ENCODE data around the gene DYNLRB2. TPM values are rescaled to one million over a fixed set of nuclear protein-coding genes. Genes with fewer than 3 reads are reported as not detected.

DYNLRB2 gene
- total RNA-seq, 1 experiment from 2014 or later, result not detected

GRCh38 chr16:80547145-80547544 lies 6.4 kb downstream of the DYNLRB2 start:
- DNase-seq (ENCODE audit: extremely low read depth, low read depth), result no peak

DNA sequence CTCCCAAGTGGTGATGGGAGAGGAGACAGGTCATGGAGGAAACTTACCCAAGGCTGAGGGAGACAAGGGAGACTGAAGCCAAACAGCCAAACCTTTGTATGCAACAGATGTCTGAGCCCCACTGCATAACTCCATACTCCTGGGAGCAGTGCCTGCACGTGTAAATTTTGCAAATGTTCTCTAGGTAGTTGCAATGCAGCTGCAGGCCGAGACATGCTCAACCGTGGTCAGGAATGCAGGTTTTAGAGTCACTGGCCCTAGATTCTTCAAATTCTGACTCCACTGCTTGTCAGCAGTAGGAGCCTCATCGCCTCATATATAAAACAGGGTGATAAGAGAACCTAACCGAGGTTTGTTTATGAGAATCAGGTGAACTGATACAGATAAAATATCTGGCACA lies 11.5 kb downstream of the DYNLRB2 start:
- no peak for DNase-seq (ENCODE audit: extremely low read depth, low read depth)

- DNase-seq (ENCODE audit: extremely low read depth, low read depth), result no peak
Observed at GRCh38 chr16:80554033-80554432, 13.2 kb downstream of the DYNLRB2 start.

GRCh38 chr16:80556481-80556880 lies 15.7 kb downstream of the DYNLRB2 start:
- DNase-seq (ENCODE audit: extremely low read depth, low read depth), result no peak

- DNase-seq (ENCODE audit: extremely low read depth, low read depth), result no peak
Observed at GRCh38 chr16:80557037-80557436, 16.2 kb downstream of the DYNLRB2 start.

DNA sequence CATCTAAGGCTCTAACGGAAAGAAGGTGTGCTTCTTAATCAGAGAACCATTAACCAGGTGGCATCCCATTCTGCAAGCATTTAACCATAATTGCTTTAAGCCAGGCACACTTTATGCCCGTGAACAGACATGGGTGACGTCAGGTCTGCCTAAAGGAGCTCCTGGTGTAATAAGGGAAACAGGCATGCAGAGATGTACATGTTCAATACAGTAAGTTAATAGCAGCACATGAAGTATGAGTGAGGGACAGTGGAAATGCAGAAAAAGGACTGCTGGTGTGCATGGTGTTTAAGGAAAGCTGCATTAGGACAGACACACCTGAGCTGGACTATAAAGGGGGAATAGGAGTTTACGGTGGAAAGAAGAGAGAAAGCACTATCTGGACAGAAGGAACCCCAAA lies 18.6 kb downstream of the DYNLRB2 start:
- DNase-seq (ENCODE audit: extremely low read depth, low read depth), result no peak

GRCh38 chr16:80563066-80563465 lies 22.3 kb downstream of the DYNLRB2 start:
- no peak for DNase-seq (ENCODE audit: extremely low read depth, low read depth)

GRCh38 chr16:80564394-80564793 lies 23.6 kb downstream of the DYNLRB2 start:
- no peak for DNase-seq (ENCODE audit: extremely low read depth, low read depth)

DNA sequence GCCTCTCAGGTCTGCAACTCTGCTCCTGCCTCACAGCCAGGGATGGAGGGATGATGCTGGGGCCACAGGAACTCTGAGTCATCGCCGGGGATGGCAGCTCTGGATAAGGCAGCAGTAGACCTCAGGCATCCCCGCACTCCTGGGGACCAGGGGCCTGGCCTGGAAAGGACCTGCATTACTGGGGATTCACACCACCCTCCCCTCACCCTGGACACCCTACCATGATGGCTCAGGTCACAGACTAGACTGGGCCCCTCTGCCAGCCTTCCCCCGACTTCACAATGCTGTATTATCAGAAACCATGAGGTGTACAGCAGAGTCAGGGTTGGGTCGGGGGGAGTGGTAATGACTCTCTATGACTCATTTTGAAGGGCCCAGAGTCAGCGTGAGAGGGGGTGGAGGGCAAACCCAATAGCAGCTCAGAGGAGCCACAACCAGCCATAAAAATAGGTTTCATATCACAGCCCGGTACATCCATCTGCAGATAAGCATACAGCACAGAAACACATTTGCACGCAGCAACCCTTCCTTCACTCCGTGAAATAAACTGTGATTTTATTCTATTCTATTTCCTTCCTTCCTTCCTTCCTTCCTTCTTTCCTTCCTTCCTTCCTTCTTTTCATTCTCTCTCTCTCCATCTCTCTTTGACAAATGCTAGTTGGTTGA lies 28.8 kb downstream of the DYNLRB2 start:
- DNase-seq (ENCODE audit: extremely low read depth, low read depth), result no peak

DNA sequence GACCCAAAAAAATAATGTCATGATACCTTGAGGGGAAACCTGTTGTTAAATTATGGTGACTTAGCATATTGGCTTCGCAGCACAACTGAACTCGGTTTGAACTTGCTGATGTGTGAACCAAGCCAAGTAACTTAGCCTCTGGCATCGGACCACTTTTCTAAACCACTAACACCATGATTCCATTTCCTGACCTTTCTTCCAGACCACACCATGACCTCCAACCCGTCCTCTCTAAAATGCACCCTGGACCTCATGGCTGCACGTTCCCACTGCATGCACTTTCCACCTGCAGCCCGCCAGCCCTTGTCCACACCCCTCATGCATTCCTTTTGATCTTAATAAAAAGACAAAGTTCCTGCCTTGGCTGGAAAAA lies 29.3 kb downstream of the DYNLRB2 start:
- DNase-seq (ENCODE audit: extremely low read depth, low read depth), result no peak

DNA sequence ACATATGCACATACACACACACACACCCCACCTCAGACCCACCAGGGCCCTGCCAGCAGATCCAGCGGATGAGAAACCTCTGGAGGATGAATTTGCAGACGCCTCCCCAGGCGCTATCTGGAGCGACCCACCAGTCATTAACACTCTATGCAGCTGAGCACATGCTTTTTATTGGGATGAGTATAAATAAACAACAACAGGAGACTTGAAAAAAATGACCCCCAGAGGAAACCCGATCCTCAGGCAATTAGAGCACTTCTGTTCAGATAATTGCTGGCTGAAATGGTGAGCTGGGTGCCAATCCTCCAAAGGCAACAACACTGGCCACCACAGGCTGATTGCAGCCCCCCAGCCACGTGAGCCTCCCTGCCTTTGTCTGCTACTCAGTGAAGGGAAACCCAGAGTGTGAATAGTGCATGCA lies 32.9 kb downstream of the DYNLRB2 start:
- no peak for DNase-seq (ENCODE audit: extremely low read depth, low read depth)

DNA sequence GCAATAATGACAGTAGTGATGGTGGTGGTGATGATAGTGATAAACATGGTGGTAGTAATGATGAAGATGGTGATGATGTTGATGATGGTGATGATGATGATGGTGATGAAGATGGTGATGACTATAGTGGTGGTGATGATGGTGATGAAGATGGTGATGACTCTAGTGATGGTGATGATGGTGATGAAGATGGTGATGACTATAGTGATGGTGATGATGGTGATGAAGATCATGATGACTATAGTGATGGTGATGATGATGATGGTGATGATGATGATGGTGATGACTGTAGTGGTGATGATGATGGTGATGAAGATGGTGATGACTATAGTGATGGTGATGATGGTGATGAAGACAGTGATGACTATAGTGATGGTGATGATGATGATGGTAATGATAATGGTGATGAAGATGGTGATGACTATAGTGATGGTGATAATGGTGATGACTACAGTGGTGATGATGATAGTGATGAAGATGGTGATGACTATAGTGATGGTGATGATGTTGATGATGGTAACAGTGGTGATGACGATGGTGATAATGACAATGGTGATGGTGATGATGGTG lies 35.6 kb downstream of the DYNLRB2 start:
- no peak for DNase-seq (ENCODE audit: extremely low read depth, low read depth)

DNA sequence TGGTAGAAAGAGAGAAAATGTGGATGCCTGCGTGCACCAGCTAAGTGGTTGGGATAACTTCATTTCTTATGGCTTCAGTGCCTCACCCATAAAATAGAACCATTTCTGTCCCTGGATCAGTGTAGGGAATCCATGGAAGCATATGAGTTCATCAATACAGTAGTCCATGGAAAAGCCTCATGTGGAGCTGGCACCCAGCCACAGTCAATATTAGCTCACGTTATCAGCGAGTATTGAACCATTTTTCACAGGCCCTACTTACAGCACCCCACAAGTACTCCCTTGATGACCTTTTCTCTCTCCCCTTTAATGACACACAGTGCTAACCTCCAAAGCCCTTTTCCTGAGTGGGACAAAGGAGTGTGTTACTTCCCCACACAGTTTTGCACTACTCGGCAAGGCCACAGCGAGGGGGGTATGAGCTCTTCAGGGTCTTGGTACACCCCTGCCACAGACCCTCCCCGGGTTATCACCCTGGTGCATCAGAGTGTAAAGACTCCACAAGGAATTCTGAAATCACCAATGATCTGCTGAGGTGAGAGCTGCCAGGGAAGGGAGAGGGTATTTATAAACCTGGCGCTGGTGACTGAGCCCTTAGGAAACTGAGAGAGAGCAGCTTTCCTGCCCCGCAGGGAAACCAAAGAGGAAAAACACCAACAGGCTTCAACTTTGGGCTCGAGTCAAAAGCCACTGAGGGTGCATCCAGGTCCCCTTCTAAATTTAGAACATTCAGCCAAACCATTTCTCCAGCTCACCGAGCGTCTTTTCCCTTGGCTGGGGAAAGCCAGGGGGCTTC lies 36.9 kb downstream of the DYNLRB2 start:
- DNase-seq (ENCODE audit: extremely low read depth, low read depth), result no peak

- no peak for DNase-seq (ENCODE audit: extremely low read depth, low read depth)
Observed at GRCh38 chr16:80580109-80580832, 39.5 kb downstream of the DYNLRB2 start.

GRCh38 chr16:80583466-80583865 lies 42.7 kb downstream of the DYNLRB2 start:
- no peak for DNase-seq (ENCODE audit: extremely low read depth, low read depth)

DNA sequence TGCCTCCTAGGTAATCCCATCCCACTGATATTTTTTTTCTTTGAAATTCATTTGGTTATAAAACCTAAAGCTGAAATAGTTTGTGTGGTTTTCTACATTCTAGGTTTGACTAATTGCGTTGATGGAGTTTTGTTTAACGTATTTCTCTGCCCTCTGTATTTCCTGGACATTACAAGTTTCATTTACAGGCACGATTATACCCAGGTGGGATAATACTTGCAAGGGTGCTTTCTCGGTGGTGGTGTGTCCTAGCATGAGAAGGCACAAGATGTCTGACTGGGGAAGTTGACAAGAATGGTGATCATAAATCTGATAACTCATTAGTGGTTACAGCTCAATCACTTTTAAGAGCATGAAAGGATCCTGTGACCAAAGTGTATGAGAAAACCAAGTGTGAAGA lies 45.0 kb downstream of the DYNLRB2 start:
- DNase-seq (ENCODE audit: extremely low read depth, low read depth), result no peak

- no peak for DNase-seq (ENCODE audit: extremely low read depth, low read depth)
Observed at GRCh38 chr16:80586476-80586875, 45.7 kb downstream of the DYNLRB2 start.

- no peak for DNase-seq (ENCODE audit: extremely low read depth, low read depth)
Observed at GRCh38 chr16:80587071-80587470, 46.3 kb downstream of the DYNLRB2 start.

DNA sequence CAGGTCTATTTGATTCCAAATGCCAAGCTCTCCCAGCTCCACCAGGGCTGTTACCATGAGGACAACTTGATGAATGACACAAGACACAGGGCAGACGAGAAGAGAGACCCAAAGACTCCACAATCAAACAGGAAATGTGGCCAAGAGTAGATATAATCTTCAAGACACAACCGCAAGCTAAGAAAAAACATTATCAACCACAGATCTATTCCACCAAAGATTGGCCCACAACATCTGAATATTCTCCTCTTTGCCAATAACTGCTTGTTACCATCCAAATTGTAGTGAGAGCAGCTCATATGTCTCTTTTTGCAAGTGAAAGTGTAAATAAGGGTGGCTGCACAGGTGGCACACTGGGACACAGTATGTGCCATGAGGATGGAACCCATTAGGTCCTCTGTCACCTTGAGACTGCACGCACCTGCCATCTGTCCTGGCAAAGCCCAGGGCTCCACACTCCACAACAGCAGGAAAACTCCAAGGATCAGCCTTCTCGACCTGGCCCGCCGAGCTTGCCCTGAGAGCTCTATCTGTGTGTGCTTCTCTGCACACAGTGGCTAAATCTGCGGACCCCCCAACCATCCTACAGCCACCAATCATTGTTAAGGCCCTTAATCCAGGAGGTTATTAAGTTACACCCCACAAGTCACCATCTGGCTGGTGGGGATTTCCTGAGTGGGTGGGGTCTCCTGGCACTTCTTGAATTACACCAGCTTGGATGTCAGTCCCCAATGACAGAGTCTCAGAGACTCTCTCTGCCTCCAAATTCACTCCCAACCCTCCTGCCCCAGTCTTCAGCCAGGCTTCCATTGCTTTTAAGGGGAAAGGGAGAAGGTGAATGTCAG lies 50.5 kb downstream of the DYNLRB2 start:
- DNase-seq (ENCODE audit: extremely low read depth, low read depth), result no peak

- no peak for DNase-seq (ENCODE audit: extremely low read depth, low read depth)
Observed at GRCh38 chr16:80592273-80592672, 51.5 kb downstream of the DYNLRB2 start.
